K562 (cell line): ENCODE data around the gene ALDH7A1. TPM values are rescaled to one million over a fixed set of nuclear protein-coding genes. Genes with fewer than 3 reads are reported as not detected.

Source experiments
- ATAC-seq: fragments of 200-7000 bp; cut with Tn5 transposase; 3 replicates; pipeline ENCODE4 v1.9.1; 2020; ENCODE audit warnings: moderate library complexity
- BruUV-seq: library from RNA; stranded (reverse); fragments of 400-500 nt; replicated peaks from 2 replicates; lab custom pipeline; 2021; lab: Mats Ljungman, UMichigan
- CTCF ChIA-PET: fragments of 300-600 bp; formaldehyde crosslinking; extraction: SDS; loops from one replicate; lab custom pipeline; 2021; ENCODE audit warnings: low intra/inter-chr PET ratio; lab: Yijun Ruan, JAX
- POLR2A ChIA-PET: fragments of 300-600, 350-650 bp; sonication (Branson Sonifier 250); formaldehyde crosslinking; extraction: SDS; loops from one replicate; lab custom pipeline; 2021; ENCODE audit warnings: antibody characterized with exemption, inconsistent platforms; lab: Yijun Ruan, JAX
- DNase-seq, 4 experiments: peaks; one replicate each; pipeline versions ENCODE4 v3.0.0 to v3.0.0-alpha.2; 2011 to 2018; ENCODE audit warnings: low spot score in 3 of 4, mixed read lengths in 3 of 4; ENCODE audit errors: extremely low read depth in 1 of 4
- FAIRE-seq: peaks from 2 replicates; lab custom pipeline; 2011; peaks lifted over from hg19 to GRCh38; lab: Jason Lieb, UNC
- H2AFZ ChIP-seq: 2 replicates; pipeline ENCODE4 v1.6.0; 2011; ENCODE audit warnings: low read depth, low read length, control low read depth, inconsistent platforms
- H3K27ac ChIP-seq: fragments of 200-600 bp; 3 replicates; pipeline ENCODE4 v1.8.0; 2011; ENCODE audit warnings: low read depth, mild to moderate bottlenecking, control low read depth, inconsistent platforms, low read length, moderate library complexity, mixed read lengths; ENCODE audit errors: extremely low read depth
- H3K27me3 ChIP-seq, 2 experiments: fragments of 300-600 bp in 1 of 2; 2 replicates in 1 of 2; 3 replicates in 1 of 2; pipeline versions ENCODE4 v1.6.0 to v1.8.0; 2011; ENCODE audit warnings: inconsistent platforms in 2 of 2, low read length in 2 of 2, mild to moderate bottlenecking in 1 of 2, mixed read lengths in 1 of 2, moderate library complexity in 1 of 2; ENCODE audit not compliant: control insufficient read depth in 2 of 2, insufficient read depth in 2 of 2
- H3K36me3 ChIP-seq: fragments of 300-600 bp; 3 replicates; pipeline ENCODE4 v1.8.0; 2011; ENCODE audit warnings: mild to moderate bottlenecking, low read length, inconsistent platforms; ENCODE audit not compliant: control insufficient read depth, insufficient read depth
- H3K4me1 ChIP-seq, 2 experiments: fragments of 200-600 bp in 1 of 2; replicated peaks in 1 of 2; 2 replicates in 1 of 2; 3 replicates in 1 of 2; pipeline versions ENCODE4 v1.5.1 to v1.8.0; 2011; ENCODE audit warnings: inconsistent platforms in 2 of 2, low read length in 2 of 2, mild to moderate bottlenecking in 1 of 2, mixed read lengths in 1 of 2, moderate library complexity in 1 of 2; ENCODE audit not compliant: control insufficient read depth in 2 of 2, insufficient read depth in 2 of 2
- H3K4me2 ChIP-seq: 2 replicates; pipeline ENCODE4 v1.6.1; 2011; ENCODE audit warnings: low read length, control low read depth, inconsistent platforms, mixed read lengths; ENCODE audit not compliant: insufficient read depth
- H3K4me3 ChIP-seq: fragments of 200-600 bp; sonication (generic), shearing (Covaris generic); 2 replicates; pipeline ENCODE4 v1.5.1; 2016; ENCODE audit warnings: control low read depth, inconsistent platforms
- H3K79me2 ChIP-seq: fragments of 200-600 bp; 3 replicates; pipeline ENCODE4 v1.8.0; 2011; ENCODE audit warnings: low read length, inconsistent platforms; ENCODE audit not compliant: control insufficient read depth, insufficient read depth
- H3K9ac ChIP-seq, 2 experiments: 2 replicates each; pipeline versions ENCODE4 v1.6.0 to v1.6.1; 2011; ENCODE audit warnings: low read depth in 2 of 2, low read length in 2 of 2, control low read depth in 1 of 2, inconsistent platforms in 1 of 2, mild to moderate bottlenecking in 1 of 2, mixed read lengths in 1 of 2; ENCODE audit not compliant: insufficient read depth in 1 of 2
- H3K9me1 ChIP-seq: one replicate; pipeline ENCODE4 v1.6.0; 2011; ENCODE audit warnings: inconsistent platforms, mild to moderate bottlenecking, low read length, moderate library complexity; ENCODE audit not compliant: control insufficient read depth, insufficient read depth
- H3K9me3 ChIP-seq: replicated peaks from 2 replicates; pipeline ENCODE4 v1.5.1; 2011; ENCODE audit warnings: low read depth, low read length, inconsistent platforms; ENCODE audit not compliant: control insufficient read depth, insufficient read depth
- H4K20me1 ChIP-seq: replicated peaks from 2 replicates; pipeline ENCODE4 v1.6.1; 2011; ENCODE audit warnings: low read length, inconsistent platforms, mixed read lengths; ENCODE audit not compliant: control insufficient read depth, insufficient read depth
- ASH1L ChIP-seq: fragments of 450-650 bp; IDR thresholded peaks from 2 replicates; pipeline ENCODE4 v1.6.1; 2018; ENCODE audit warnings: borderline replicate concordance, mild to moderate bottlenecking, low read depth; ENCODE audit not compliant: partially characterized antibody
- CEBPB ChIP-seq: fragments of 450-650 bp; IDR thresholded peaks from 2 replicates; pipeline ENCODE4 v1.6.1; 2016; ENCODE audit warnings: missing genetic modification characterization, missing compliant biosample characterization
- HDAC8 ChIP-seq: fragments of 450-650 bp; IDR thresholded peaks from 2 replicates; pipeline ENCODE4 v1.6.1; 2016; ENCODE audit warnings: mild to moderate bottlenecking, missing genetic modification characterization, moderate library complexity, missing compliant biosample characterization
- NRF1 ChIP-seq, 2 experiments: fragments of 450-650 bp; IDR thresholded peaks in 1 of 2; conservative IDR thresholded peaks in 1 of 2; 2 replicates each; pipeline ENCODE4 v1.6.1; 2014; ENCODE audit warnings: mild to moderate bottlenecking in 2 of 2
- RAD21 ChIP-seq, 2 experiments: fragments of 250-450 bp in 1 of 2; fragments of 450-650 bp in 1 of 2; sonication (Bioruptor Pico) in 1 of 2; formaldehyde crosslinking in 1 of 2; IDR thresholded peaks in 1 of 2; conservative IDR thresholded peaks in 1 of 2; 2 replicates each; pipeline versions ENCODE4 v1.4.0 to v1.8.0; 2020 to 2022; ENCODE audit warnings: mild to moderate bottlenecking in 2 of 2, moderate library complexity in 1 of 2
- SMC3 ChIP-seq: conservative IDR thresholded peaks from 2 replicates; pipeline ENCODE4 v1.6.1; 2011; ENCODE audit warnings: low read depth, low read length, improper control_type of control experiment; ENCODE audit not compliant: insufficient read depth
- SUPT5H ChIP-seq: fragments of 450-650 bp; IDR thresholded peaks from 2 replicates; pipeline ENCODE4 v1.6.1; 2016
- WGBS: fragments of 100-300 bp; shearing (Covaris generic); methylation state at CpG from one replicate; pipeline ENCODE4 v1.1.6; 2016; ENCODE audit warnings: low coverage, mixed read lengths; ENCODE audit not compliant: insufficient coverage; ENCODE audit errors: missing lambda C conversion rate; 5-methylcytosine and 5-hydroxymethylcytosine counted together
- in situ Hi-C: fragments of 300-500 bp; cut with MboI; formaldehyde crosslinking; loops from 4 replicates; pipeline ENCODE4 v1.15.0; 2018; ENCODE audit warnings: inconsistent platforms, mixed read lengths
- intact Hi-C: fragments of 100-400 bp; cut with micrococcal nuclease; formaldehyde crosslinking; loops from 2 replicates; pipeline ENCODE4 v1.14.2; 2022
- polyA plus RNA-seq, 8 experiments: library from polyadenylated mRNA; depleted of rRNA in 4 of 8; stranded (reverse) in 5 of 8; unstranded in 3 of 8; fragments of >200 nt; fragmentation: Nextera tagmentation in 2 of 8; fragmentation: Illumina TruSeq in 1 of 8; extraction: Ambion mirVana in 2 of 8; extraction: Trizol in 1 of 8; gene quantifications; 2 replicates each; pipeline versions ENCODE4 v1.2.1 to v1.2.3, GENCODE V29; 2011 to 2014; ENCODE audit warnings: inconsistent platforms in 1 of 8, missing spikeins in 1 of 8
- total RNA-seq, 7 experiments: library from RNA; depleted of rRNA in 6 of 7; stranded (reverse); fragments of >200 nt in 6 of 7; fragmentation: Illumina TruSeq in 2 of 7; extraction: Trizol in 2 of 7; gene quantifications; 2 replicates each; pipeline versions ENCODE4 v1.2.1 to v1.2.3, GENCODE V29; 2011 to 2021; ENCODE audit warnings: low replicate concordance in 1 of 7
- TF ChIP-seq, protein P1 (sequence below), 3 experiments: IDR thresholded peaks in 2 of 3; conservative IDR thresholded peaks in 1 of 3; 2 replicates each; pipeline ENCODE4 v1.5.1; 2011 to 2012; ENCODE audit warnings: low read length in 3 of 3, mild to moderate bottlenecking in 3 of 3, control low read depth in 2 of 3, improper control_type of control experiment in 1 of 3, inconsistent platforms in 1 of 3, low read depth in 1 of 3, mixed read lengths in 1 of 3, moderate library complexity in 1 of 3; ENCODE audit not compliant: insufficient read depth in 2 of 3
- TF ChIP-seq, protein P2 (sequence below): fragments of 450-650 bp; IDR thresholded peaks from 2 replicates; pipeline ENCODE4 v1.6.1; 2018; ENCODE audit not compliant: partially characterized antibody

The ALDH7A1 gene
- total and polyA plus RNA-seq, 9 of the 15 experiments (the other 6 are each of a cell fraction or from before 2014, with no cell fraction given) = 0.04 to 0.49 TPM; not detected in 7

DNA sequence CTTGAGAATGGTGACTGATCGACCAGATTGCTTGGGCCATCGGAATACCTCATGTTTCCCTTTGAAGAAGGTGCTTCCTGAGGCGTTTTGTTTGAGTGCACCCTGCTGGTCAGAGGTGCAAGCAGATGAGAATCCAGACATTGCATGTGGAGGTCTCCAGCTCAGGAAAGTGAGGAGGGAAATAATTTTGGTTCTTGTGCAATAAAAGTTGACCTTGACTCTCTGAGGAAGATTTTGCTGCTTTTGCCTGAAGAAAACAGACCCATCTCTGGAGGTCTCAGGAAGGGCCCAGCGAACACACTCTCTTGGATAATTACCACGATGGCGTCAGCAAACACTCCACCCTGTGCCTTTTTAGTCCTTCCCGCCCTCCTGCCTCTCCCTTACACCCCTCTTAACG, 102.1 kb downstream of the ALDH7A1 start (continued):
- TF ChIP-seq, protein P1, sequence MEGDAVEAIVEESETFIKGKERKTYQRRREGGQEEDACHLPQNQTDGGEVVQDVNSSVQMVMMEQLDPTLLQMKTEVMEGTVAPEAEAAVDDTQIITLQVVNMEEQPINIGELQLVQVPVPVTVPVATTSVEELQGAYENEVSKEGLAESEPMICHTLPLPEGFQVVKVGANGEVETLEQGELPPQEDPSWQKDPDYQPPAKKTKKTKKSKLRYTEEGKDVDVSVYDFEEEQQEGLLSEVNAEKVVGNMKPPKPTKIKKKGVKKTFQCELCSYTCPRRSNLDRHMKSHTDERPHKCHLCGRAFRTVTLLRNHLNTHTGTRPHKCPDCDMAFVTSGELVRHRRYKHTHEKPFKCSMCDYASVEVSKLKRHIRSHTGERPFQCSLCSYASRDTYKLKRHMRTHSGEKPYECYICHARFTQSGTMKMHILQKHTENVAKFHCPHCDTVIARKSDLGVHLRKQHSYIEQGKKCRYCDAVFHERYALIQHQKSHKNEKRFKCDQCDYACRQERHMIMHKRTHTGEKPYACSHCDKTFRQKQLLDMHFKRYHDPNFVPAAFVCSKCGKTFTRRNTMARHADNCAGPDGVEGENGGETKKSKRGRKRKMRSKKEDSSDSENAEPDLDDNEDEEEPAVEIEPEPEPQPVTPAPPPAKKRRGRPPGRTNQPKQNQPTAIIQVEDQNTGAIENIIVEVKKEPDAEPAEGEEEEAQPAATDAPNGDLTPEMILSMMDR (IDR thresholded peaks at IDR 0.05 in 2 of 3, conservative IDR thresholded peaks at IDR 0.05 in 1 of 3; ENCODE audit: insufficient read depth in 2 of 3, low read depth in 1 of 3, low read length in 3 of 3) = peak; percentile 59 to 60 (median 59)
- 0 out of 2 replicates have a peak, but pooled peaks have one; percentile 25 for TF ChIP-seq SMC3
- no peak for TF ChIP-seq ASH1L
- peak; percentile 36 to 60 for TF ChIP-seq RAD21 (CRISPR knock-in tag; conservative IDR thresholded peaks at IDR 0.05 in 1 of 2, IDR thresholded peaks at IDR 0.05 in 1 of 2)
- peak; percentile 42 for TF ChIP-seq CEBPB (tag)

DNA sequence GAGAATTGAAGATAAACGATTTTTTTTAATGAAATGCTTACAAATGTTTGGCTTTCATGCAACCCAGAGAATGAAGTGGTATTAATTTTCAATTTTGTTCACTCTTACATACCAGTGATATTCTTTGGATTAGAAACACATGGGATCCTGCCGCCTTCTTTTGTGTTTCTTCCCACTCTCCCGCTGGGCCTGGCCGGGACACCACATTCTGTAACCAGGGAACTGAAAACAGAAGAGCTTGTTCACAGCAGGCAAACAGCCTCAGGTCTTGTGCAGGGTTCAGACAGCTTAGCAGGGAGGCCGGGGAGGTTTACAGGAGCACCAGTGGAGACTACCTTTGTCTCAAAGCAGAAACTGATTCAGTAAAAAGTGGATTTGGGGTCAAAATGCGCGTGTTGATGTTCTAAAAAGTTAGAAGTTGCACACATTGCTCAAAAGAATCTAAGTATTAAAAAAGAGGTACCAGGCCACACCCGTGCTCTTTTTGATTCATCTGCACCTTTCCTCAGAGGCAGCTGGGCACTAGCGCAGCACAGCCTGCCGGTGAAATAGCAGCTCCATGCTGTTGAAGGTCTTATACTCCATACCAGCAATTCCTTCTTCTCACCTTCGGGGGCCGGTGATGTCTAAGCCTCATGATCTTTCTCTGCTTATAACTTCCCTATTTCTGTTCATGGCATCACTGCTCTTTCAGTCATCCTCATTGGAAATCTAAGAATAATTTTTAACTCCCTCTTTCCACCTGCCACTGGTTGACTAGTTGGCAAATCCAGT, 104.7 kb downstream of the ALDH7A1 start:
- peaks cover 0 to 3% of the 10 kb centered on the region in 2 experiments; a peak in 1 of 5 replicates for H3K4me1 ChIP-seq
- ATAC-seq (peak; percentile 82), FAIRE-seq (no peak), DNase-seq (no peak)
- no peaks in the 10 kb centered on the region for H3K9me1 ChIP-seq
- H3K27me3 ChIP-seq = no peaks in the 10 kb centered on the region
- intact Hi-C loops (no loop called here), in situ Hi-C loops (loop anchor here (5.0 kb wide), 1 partner anchor 47 kb away; no protein-coding TSS in a partner anchor)
- H3K27ac ChIP-seq = no peak overlapping the region
- no peak overlapping the region for H3K4me2 ChIP-seq
- H2AFZ ChIP-seq = peak overlapping the region; percentile 44
- H3K4me3 ChIP-seq = no peak overlapping the region
- H3K79me2 ChIP-seq = no peaks in the 10 kb centered on the region
- H3K36me3 ChIP-seq = no peaks in the 10 kb centered on the region
- no TSS peak for BruUV-seq
- ChIA-PET CTCF (no interaction called here), POLR2A (no interaction called here)
- 50% methylated on average over 12 of the region's 12 CpGs for WGBS
- no peaks in the 10 kb centered on the region for H3K9me3 ChIP-seq
- no peak overlapping the region for H3K9ac ChIP-seq
- H4K20me1 ChIP-seq = no peaks in the 10 kb centered on the region
- TF ChIP-seq RAD21 (CRISPR knock-in tag; conservative IDR thresholded peaks at IDR 0.05 in 1 of 2, IDR thresholded peaks at IDR 0.05 in 1 of 2) (peak in 1 of 2 experiments; percentile 42; a peak in 2 of 4 replicates), NRF1 (conservative IDR thresholded peaks at IDR 0.05 in 1 of 2, IDR thresholded peaks at IDR 0.05 in 1 of 2) (no peak), SUPT5H (no peak), HDAC8 (tag) (no peak)
- TF ChIP-seq, protein P1 (IDR thresholded peaks at IDR 0.05 in 2 of 3, conservative IDR thresholded peaks at IDR 0.05 in 1 of 3; ENCODE audit: insufficient read depth in 2 of 3, low read depth in 1 of 3, low read length in 3 of 3) = peak; percentile 16 to 51 (median 41); a peak in 3 of 6 replicates
- TF ChIP-seq, protein P2, sequence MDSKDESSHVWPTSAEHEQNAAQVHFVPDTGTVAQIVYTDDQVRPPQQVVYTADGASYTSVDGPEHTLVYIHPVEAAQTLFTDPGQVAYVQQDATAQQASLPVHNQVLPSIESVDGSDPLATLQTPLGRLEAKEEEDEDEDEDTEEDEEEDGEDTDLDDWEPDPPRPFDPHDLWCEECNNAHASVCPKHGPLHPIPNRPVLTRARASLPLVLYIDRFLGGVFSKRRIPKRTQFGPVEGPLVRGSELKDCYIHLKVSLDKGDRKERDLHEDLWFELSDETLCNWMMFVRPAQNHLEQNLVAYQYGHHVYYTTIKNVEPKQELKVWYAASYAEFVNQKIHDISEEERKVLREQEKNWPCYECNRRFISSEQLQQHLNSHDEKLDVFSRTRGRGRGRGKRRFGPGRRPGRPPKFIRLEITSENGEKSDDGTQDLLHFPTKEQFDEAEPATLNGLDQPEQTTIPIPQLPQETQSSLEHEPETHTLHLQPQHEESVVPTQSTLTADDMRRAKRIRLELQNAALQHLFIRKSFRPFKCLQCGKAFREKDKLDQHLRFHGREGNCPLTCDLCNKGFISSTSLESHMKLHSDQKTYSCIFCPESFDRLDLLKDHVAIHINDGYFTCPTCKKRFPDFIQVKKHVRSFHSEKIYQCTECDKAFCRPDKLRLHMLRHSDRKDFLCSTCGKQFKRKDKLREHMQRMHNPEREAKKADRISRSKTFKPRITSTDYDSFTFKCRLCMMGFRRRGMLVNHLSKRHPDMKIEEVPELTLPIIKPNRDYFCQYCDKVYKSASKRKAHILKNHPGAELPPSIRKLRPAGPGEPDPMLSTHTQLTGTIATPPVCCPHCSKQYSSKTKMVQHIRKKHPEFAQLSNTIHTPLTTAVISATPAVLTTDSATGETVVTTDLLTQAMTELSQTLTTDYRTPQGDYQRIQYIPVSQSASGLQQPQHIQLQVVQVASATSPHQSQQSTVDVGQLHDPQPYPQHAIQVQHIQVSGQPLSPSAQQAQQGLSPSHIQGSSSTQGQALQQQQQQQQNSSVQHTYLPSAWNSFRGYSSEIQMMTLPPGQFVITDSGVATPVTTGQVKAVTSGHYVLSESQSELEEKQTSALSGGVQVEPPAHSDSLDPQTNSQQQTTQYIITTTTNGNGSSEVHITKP = peak; percentile 20
